Parathyroid adenoma (tissue), 2 donors: ENCODE data around the gene SLC22A3.

Experiments
- H2AFZ ChIP-seq: fragments of 300-600 bp; sonication (generic); one replicate; pipeline ENCODE4 v1.7.0; 2017; ENCODE audit warnings: antibody characterized with exemption, mild to moderate bottlenecking
- H3K27ac ChIP-seq: fragments of 300-600 bp; sonication (generic); one replicate; pipeline ENCODE4 v1.7.0; 2017
- H3K27me3 ChIP-seq: fragments of 300-600 bp; sonication (generic); one replicate; pipeline ENCODE4 v1.7.0; 2017; ENCODE audit warnings: low read length; ENCODE audit not compliant: control insufficient read depth, insufficient read depth
- H3K36me3 ChIP-seq: fragments of 300-600 bp; sonication (generic); one replicate; pipeline ENCODE4 v1.7.0; 2017; ENCODE audit warnings: low read length; ENCODE audit not compliant: control insufficient read depth, insufficient read depth
- H3K4me1 ChIP-seq: fragments of 300-600 bp; sonication (generic); one replicate; pipeline ENCODE4 v1.7.0; 2017; ENCODE audit warnings: control low read depth
- H3K4me2 ChIP-seq: fragments of 300-600 bp; sonication (generic); one replicate; pipeline ENCODE4 v1.7.0; 2017; ENCODE audit warnings: low read length
- H3K4me3 ChIP-seq: fragments of 300-600 bp; sonication (generic); one replicate; pipeline ENCODE4 v1.7.0; 2017; ENCODE audit warnings: low read depth, low read length
- H3K79me2 ChIP-seq: fragments of 300-600 bp; sonication (generic); one replicate; pipeline ENCODE4 v1.7.0; 2017; ENCODE audit warnings: control low read depth
- H3K9ac ChIP-seq: fragments of 300-600 bp; sonication (generic); one replicate; pipeline ENCODE4 v1.7.0; 2017; ENCODE audit warnings: mild to moderate bottlenecking
- H3K9me3 ChIP-seq: fragments of 300-600 bp; sonication (generic); one replicate; pipeline ENCODE4 v1.7.0; 2017; ENCODE audit warnings: low read length; ENCODE audit not compliant: control insufficient read depth
- CTCF ChIP-seq: fragments of 300-600 bp; sonication (generic); IDR thresholded peaks from one replicate; pipeline ENCODE4 v1.7.0; 2017; ENCODE audit warnings: antibody characterized with exemption, mild to moderate bottlenecking
- donor health status: primary hyperparathyroidism.

The SLC22A3 gene

GRCh38 chr6:160477901-160478300 lies 129.7 kb downstream of the SLC22A3 start:
- Histone ChIP-seq H3K27me3 (no peaks in the 10 kb centered on the region), H2AFZ (no peak overlapping the region), H3K4me3 (no peak overlapping the region), H3K79me2 (no peaks in the 10 kb centered on the region), H3K27ac (no peak overlapping the region), H3K4me2 (no peak overlapping the region), H3K36me3 (no peaks in the 10 kb centered on the region), H3K9me3 (no peaks in the 10 kb centered on the region), H3K4me1 (no peaks in the 10 kb centered on the region), H3K9ac (no peak overlapping the region)
- no peak for TF ChIP-seq CTCF

GRCh38 chr6:160487116-160487515 lies 138.9 kb downstream of the SLC22A3 start:
- H3K27ac ChIP-seq, result no peak overlapping the region
- H3K79me2 ChIP-seq, result no peaks in the 10 kb centered on the region
- no peak overlapping the region for H2AFZ ChIP-seq

GRCh38 chr6:160489091-160489490 lies 140.9 kb downstream of the SLC22A3 start:
- Histone ChIP-seq H3K36me3 (no peaks in the 10 kb centered on the region), H3K9ac (no peak overlapping the region), H3K9me3 (no peaks in the 10 kb centered on the region), H3K27me3 (no peaks in the 10 kb centered on the region), H3K4me3 (no peak overlapping the region), H3K4me1 (no peaks in the 10 kb centered on the region), H3K4me2 (no peak overlapping the region), H3K79me2 (no peaks in the 10 kb centered on the region), H2AFZ (no peak overlapping the region), H3K27ac (no peak overlapping the region)
- TF ChIP-seq CTCF, result no peak

More at GRCh38 chr6:160487116-160487515, 138.9 kb downstream of the SLC22A3 start:
- no peak overlapping the region for H3K4me3 ChIP-seq
- H3K36me3 ChIP-seq, result no peaks in the 10 kb centered on the region
- H3K9me3 ChIP-seq, result no peaks in the 10 kb centered on the region
- H3K27me3 ChIP-seq, result no peaks in the 10 kb centered on the region
- H3K4me2 ChIP-seq, result no peak overlapping the region
- no peak overlapping the region for H3K9ac ChIP-seq
- H3K4me1 ChIP-seq, result no peaks in the 10 kb centered on the region
- TF ChIP-seq CTCF, result no peak

- Histone ChIP-seq H3K27ac (no peak overlapping the region), H3K36me3 (no peaks in the 10 kb centered on the region), H2AFZ (no peak overlapping the region), H3K4me1 (no peaks in the 10 kb centered on the region), H3K79me2 (no peaks in the 10 kb centered on the region), H3K9me3 (no peaks in the 10 kb centered on the region), H3K4me2 (no peak overlapping the region), H3K4me3 (no peak overlapping the region), H3K9ac (no peak overlapping the region), H3K27me3 (no peaks in the 10 kb centered on the region)
- no peak for TF ChIP-seq CTCF
Measured at GRCh38 chr6:160494576-160494975, 146.4 kb downstream of the SLC22A3 start.

GRCh38 chr6:160500639-160501038 lies 152.5 kb downstream of the SLC22A3 start:
- Histone ChIP-seq H3K4me2 (no peak overlapping the region), H3K9ac (no peak overlapping the region), H3K79me2 (no peaks in the 10 kb centered on the region), H3K27me3 (no peaks in the 10 kb centered on the region), H3K36me3 (no peaks in the 10 kb centered on the region), H3K4me1 (no peaks in the 10 kb centered on the region), H2AFZ (no peak overlapping the region), H3K9me3 (no peaks in the 10 kb centered on the region), H3K4me3 (no peak overlapping the region), H3K27ac (no peak overlapping the region)
- TF ChIP-seq CTCF, result no peak
